Ishikawa (cell line): Measurements from ENCODE around the gene PPP2R2C.

Experiments
- CREB1 ChIP-seq: IDR thresholded peaks from 2 replicates; pipeline ENCODE4 v1.6.1; 2012; ENCODE audit warnings: low read depth
- EGR1 ChIP-seq: IDR thresholded peaks from 2 replicates; pipeline ENCODE4 v1.6.1; 2012
- EP300 ChIP-seq: IDR thresholded peaks from 2 replicates; pipeline ENCODE4 v1.6.1; 2012; ENCODE audit warnings: borderline replicate concordance
- FOXM1 ChIP-seq: IDR thresholded peaks from 2 replicates; pipeline ENCODE4 v1.6.1; 2012; ENCODE audit warnings: low read depth, borderline replicate concordance
- RAD21 ChIP-seq: IDR thresholded peaks from 2 replicates; pipeline ENCODE4 v1.6.1; 2012; ENCODE audit warnings: low read depth
- TAF1 ChIP-seq: IDR thresholded peaks from 2 replicates; pipeline ENCODE4 v1.6.1; 2012; ENCODE audit warnings: low read depth, mild to moderate bottlenecking
- TEAD4 ChIP-seq: IDR thresholded peaks from 2 replicates; pipeline ENCODE4 v1.6.1; 2012
- ZBTB7A ChIP-seq: IDR thresholded peaks from 2 replicates; pipeline ENCODE4 v1.6.1; 2012; ENCODE audit warnings: low read depth
- TF ChIP-seq, protein P1 (sequence below): IDR thresholded peaks from 2 replicates; pipeline ENCODE4 v1.6.1; 2012; ENCODE audit warnings: low read depth, mild to moderate bottlenecking
- TF ChIP-seq, protein P2 (sequence below): IDR thresholded peaks from 2 replicates; pipeline ENCODE4 v1.6.1; 2012

DNA sequence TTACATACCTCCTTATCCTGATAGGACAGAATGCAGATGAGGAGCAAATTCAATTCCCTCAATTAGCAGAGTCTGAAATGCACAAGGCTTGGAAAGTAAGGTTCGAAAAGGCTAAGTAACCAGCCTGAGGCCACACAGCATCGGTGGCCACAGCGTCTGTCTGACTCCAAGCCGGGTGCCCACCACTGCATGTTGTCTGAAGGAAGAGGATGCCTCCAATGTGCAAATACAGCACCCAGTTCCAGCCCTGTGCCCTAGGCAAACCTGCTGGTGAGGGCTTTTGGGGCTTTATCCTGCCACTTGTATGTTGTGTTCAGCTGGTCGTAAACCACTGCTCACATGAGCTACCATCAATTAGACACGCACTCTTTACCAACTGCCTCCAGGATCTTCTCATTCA, 48.6 kb upstream of the PPP2R2C start:
- TF ChIP-seq, protein P1, sequence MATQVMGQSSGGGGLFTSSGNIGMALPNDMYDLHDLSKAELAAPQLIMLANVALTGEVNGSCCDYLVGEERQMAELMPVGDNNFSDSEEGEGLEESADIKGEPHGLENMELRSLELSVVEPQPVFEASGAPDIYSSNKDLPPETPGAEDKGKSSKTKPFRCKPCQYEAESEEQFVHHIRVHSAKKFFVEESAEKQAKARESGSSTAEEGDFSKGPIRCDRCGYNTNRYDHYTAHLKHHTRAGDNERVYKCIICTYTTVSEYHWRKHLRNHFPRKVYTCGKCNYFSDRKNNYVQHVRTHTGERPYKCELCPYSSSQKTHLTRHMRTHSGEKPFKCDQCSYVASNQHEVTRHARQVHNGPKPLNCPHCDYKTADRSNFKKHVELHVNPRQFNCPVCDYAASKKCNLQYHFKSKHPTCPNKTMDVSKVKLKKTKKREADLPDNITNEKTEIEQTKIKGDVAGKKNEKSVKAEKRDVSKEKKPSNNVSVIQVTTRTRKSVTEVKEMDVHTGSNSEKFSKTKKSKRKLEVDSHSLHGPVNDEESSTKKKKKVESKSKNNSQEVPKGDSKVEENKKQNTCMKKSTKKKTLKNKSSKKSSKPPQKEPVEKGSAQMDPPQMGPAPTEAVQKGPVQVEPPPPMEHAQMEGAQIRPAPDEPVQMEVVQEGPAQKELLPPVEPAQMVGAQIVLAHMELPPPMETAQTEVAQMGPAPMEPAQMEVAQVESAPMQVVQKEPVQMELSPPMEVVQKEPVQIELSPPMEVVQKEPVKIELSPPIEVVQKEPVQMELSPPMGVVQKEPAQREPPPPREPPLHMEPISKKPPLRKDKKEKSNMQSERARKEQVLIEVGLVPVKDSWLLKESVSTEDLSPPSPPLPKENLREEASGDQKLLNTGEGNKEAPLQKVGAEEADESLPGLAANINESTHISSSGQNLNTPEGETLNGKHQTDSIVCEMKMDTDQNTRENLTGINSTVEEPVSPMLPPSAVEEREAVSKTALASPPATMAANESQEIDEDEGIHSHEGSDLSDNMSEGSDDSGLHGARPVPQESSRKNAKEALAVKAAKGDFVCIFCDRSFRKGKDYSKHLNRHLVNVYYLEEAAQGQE = no peak
- TF ChIP-seq CREB1 = no peak
- no peak for TF ChIP-seq EGR1
- TF ChIP-seq, protein P2, sequence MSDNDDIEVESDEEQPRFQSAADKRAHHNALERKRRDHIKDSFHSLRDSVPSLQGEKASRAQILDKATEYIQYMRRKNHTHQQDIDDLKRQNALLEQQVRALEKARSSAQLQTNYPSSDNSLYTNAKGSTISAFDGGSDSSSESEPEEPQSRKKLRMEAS = no peak
- TF ChIP-seq ZBTB7A = no peak
- no peak for TF ChIP-seq EP300
- TF ChIP-seq RAD21 = no peak
- TF ChIP-seq TAF1 = no peak
- no peak for TF ChIP-seq FOXM1
- no peak for TF ChIP-seq TEAD4
